Neutrophil (primary cell): Measurements from ENCODE around the gene TTC12.
A peak's percentile ranks its signal among the peaks of the same experiment; 100 is the strongest.

ENCODE experiments used
- H3K27ac ChIP-seq: fragments of 200-600 bp; sonication (generic); 2 replicates; pipeline ENCODE4 v1.5.1; 2016; ENCODE audit warnings: mild to moderate bottlenecking, moderate library complexity
- H3K27me3 ChIP-seq: fragments of 200-600 bp; sonication (generic); 2 replicates; pipeline ENCODE4 v1.6.0; 2016; ENCODE audit warnings: mild to moderate bottlenecking
- H3K36me3 ChIP-seq: fragments of 200-600 bp; sonication (generic); 2 replicates; pipeline ENCODE4 v1.5.1; 2017
- H3K4me1 ChIP-seq, 2 experiments: fragments of 200-600 bp in 1 of 2; sonication (generic) in 1 of 2; 1 replicate in 1 of 2; 2 replicates in 1 of 2; pipeline versions ENCODE4 v1.5.1 to v1.6.1; 2013 to 2016; ENCODE audit warnings: low read depth in 1 of 2, low read length in 1 of 2, mild to moderate bottlenecking in 1 of 2, moderate library complexity in 1 of 2; ENCODE audit not compliant: control insufficient read depth in 1 of 2, insufficient read depth in 1 of 2
- H3K4me3 ChIP-seq, 2 experiments: fragments of 200-600 bp in 1 of 2; sonication (generic) in 1 of 2; 1 replicate in 1 of 2; 2 replicates in 1 of 2; pipeline ENCODE4 v1.5.1; 2013 to 2016; ENCODE audit warnings: low read depth in 1 of 2, low read length in 1 of 2, mild to moderate bottlenecking in 1 of 2, moderate library complexity in 1 of 2
- H3K9me3 ChIP-seq: fragments of 200-600 bp; sonication (generic); 2 replicates; pipeline ENCODE4 v1.5.1; 2016
- TF ChIP-seq, protein P1 (sequence below): fragments of 200-600 bp; sonication (generic); IDR thresholded peaks from 2 replicates; pipeline ENCODE4 v1.5.1; 2016; ENCODE audit warnings: antibody characterized with exemption

Gene TTC12, protein sequence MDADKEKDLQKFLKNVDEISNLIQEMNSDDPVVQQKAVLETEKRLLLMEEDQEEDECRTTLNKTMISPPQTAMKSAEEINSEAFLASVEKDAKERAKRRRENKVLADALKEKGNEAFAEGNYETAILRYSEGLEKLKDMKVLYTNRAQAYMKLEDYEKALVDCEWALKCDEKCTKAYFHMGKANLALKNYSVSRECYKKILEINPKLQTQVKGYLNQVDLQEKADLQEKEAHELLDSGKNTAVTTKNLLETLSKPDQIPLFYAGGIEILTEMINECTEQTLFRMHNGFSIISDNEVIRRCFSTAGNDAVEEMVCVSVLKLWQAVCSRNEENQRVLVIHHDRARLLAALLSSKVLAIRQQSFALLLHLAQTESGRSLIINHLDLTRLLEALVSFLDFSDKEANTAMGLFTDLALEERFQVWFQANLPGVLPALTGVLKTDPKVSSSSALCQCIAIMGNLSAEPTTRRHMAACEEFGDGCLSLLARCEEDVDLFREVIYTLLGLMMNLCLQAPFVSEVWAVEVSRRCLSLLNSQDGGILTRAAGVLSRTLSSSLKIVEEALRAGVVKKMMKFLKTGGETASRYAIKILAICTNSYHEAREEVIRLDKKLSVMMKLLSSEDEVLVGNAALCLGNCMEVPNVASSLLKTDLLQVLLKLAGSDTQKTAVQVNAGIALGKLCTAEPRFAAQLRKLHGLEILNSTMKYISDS

DNA sequence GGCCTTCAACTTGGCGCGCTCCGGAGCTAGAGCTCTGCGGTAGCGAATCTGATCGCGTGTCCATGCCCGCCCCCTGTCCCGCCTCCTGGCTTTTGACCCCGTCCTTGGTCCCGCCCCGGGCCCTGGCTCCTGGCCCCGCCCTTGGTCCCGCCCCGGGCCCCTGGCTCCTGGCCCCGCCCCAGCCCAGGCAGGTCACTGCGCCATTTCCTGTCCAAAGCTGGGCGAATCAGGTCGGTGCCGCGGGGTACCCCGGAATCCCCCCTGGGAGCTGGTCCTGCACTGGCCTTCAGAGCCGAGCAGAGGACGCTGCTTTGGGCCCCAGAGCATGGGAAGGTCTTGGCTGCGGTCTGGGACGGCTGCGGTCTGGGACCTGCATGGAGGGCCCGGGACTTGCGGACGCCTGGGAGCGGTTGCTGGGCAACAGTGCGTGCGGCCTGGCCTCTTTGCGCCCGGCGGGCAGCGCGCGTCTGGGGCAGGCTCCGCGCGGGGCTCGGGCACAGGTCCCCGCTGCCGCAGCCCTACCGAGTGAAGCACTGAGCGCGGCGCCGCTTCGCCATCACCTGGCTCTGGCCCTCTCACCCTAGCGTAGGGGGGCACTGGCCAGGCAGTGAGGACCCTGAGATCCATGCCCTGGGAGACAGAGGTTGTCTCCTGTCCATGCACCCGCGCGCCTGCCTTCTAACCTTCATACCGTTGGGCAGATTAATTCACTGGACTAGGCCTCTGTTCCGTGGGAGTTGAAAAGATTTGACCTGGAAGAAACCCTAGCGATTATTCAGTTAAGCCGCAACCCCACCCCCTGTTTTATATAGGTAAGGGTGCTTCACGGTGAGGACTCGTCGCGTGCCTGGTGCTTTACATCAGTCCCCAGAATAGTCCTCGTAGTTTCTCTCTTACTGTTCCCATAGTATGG lies at the start of gene TTC12:
TTC12 (plus strand) TSS at position 195 of the 913 bp plus-strand sequence. CDS start 1,675 bp downstream, outside the sequence.
- peak within 1 kb of the TSS; percentile 77 for H3K27ac ChIP-seq

DNA sequence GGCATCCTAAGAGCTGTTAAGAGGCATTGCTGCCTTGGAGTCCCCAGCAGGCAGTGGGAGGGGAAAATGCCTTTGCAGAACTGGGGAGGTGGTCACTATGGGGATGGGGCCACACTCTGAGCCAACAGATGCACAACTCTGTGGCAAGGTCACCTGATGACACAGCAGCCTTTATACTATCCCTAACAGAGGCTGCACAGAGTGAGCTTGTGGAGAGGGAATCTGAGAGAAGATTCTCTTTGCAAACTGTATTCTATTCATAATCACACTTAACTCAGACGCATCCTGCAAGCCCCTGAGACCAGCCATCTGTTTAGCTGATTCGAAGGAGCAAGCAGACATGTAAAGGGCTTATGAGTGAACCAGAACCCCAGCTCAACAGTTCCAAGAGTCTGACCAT lies 49.0 kb upstream of the TTC12 start:
- Histone ChIP-seq H3K36me3 (no peaks in the 10 kb centered on the region), H3K4me1 (no peaks in the 10 kb centered on the region), H3K27me3 (peaks cover 15% of the 10 kb centered on the region), H3K9me3 (no peaks in the 10 kb centered on the region), H3K4me3 (no peak overlapping the region), H3K27ac (no peak overlapping the region)
- TF ChIP-seq, protein P1, sequence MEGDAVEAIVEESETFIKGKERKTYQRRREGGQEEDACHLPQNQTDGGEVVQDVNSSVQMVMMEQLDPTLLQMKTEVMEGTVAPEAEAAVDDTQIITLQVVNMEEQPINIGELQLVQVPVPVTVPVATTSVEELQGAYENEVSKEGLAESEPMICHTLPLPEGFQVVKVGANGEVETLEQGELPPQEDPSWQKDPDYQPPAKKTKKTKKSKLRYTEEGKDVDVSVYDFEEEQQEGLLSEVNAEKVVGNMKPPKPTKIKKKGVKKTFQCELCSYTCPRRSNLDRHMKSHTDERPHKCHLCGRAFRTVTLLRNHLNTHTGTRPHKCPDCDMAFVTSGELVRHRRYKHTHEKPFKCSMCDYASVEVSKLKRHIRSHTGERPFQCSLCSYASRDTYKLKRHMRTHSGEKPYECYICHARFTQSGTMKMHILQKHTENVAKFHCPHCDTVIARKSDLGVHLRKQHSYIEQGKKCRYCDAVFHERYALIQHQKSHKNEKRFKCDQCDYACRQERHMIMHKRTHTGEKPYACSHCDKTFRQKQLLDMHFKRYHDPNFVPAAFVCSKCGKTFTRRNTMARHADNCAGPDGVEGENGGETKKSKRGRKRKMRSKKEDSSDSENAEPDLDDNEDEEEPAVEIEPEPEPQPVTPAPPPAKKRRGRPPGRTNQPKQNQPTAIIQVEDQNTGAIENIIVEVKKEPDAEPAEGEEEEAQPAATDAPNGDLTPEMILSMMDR, result no peak

More for the DNA sequence above, at the start of gene TTC12:
- peaks cover 6 to 7% of the 10 kb centered on the region in 2 experiments for H3K4me1 ChIP-seq
- no peaks in the 10 kb centered on the region for H3K36me3 ChIP-seq
- H3K4me3 ChIP-seq, result peak within 1 kb of the TSS; percentile 65 to 90
- TF ChIP-seq, protein P1, result peak; percentile 26
- no peaks in the 10 kb centered on the region for H3K27me3 ChIP-seq
- H3K9me3 ChIP-seq, result no peaks in the 10 kb centered on the region

DNA sequence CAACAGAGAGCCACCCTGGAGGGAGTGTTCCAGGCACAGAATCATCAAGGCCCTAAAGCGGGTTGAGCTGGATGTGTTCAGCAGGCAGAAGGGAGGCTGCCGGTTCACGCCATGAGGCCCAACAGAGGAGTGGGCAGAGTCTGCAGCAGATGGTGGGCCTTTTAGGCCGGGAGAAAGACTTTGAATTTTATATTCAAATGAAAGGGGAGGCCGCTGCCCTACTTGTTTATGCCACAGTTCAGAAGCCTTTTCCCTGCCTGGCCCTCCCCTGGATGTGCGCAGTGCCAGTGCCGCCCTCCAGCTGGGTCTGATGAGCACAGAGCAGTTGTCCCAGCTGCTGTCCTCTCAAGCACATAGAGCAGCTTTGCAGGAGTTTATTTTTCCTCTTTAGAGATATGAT lies 46.9 kb upstream of the TTC12 start:
- TF ChIP-seq, protein P1, result no peak
- Histone ChIP-seq H3K36me3 (no peaks in the 10 kb centered on the region), H3K27me3 (peaks cover 15% of the 10 kb centered on the region), H3K9me3 (no peaks in the 10 kb centered on the region), H3K4me3 (no peak overlapping the region), H3K4me1 (no peaks in the 10 kb centered on the region), H3K27ac (no peak overlapping the region)

DNA sequence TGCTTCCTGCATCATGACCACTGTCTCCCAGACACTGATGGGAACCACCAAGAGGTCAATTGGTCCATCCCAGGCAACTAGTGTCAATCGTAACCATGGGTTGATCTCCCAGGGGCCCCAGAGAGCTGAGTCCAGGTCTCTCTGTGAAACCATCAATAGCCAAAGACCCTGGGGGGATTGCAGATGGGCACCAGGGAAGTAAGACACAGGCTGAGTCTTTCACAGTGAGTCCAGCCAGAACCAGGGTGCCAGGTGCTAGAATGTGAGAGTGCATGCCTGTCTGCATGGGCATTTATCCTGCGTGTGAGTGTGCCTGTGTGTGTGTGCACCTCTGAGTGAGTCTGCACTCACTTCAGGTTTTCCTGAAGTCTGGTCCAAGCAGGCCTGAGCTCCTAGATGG lies 45.3 kb upstream of the TTC12 start:
- no peak overlapping the region for H3K4me3 ChIP-seq
- no peaks in the 10 kb centered on the region for H3K36me3 ChIP-seq
- peaks cover 3% of the 10 kb centered on the region for H3K27me3 ChIP-seq
- H3K27ac ChIP-seq, result no peak overlapping the region
- TF ChIP-seq, protein P1, result no peak
- H3K9me3 ChIP-seq, result no peaks in the 10 kb centered on the region
- no peaks in the 10 kb centered on the region for H3K4me1 ChIP-seq

DNA sequence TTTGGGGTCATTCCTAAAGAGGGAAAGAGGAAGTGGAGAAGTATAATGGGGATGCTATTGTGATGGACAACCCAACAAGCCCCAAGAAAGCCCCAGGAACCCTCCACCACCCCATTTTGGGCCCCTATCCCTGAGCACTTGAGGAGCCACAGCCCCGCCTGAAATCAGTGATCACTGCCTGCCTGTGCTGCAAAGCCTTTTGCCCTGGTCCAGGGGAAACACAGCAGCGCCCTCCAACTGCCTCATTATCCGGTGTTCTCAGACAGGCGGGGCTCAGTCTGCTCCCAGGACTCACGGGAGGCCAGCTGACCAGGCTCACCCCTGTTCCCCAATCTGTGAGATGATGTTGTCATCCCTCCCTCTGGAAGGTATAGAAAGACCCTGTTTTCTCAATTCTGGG lies 44.7 kb upstream of the TTC12 start:
- Histone ChIP-seq H3K4me3 (no peak overlapping the region), H3K27ac (no peak overlapping the region), H3K9me3 (no peaks in the 10 kb centered on the region), H3K36me3 (no peaks in the 10 kb centered on the region), H3K27me3 (peaks cover 3% of the 10 kb centered on the region), H3K4me1 (no peaks in the 10 kb centered on the region)
- TF ChIP-seq, protein P1, result no peak
